Measurements from ENCODE around the gene STK25. TPM values are rescaled to one million over a fixed set of nuclear protein-coding genes. Genes with fewer than 3 reads are reported as not detected.

Gene STK25
- total and polyA plus RNA-seq, 8 donors: 93.8 to 446 (median 144) TPM

DNA sequence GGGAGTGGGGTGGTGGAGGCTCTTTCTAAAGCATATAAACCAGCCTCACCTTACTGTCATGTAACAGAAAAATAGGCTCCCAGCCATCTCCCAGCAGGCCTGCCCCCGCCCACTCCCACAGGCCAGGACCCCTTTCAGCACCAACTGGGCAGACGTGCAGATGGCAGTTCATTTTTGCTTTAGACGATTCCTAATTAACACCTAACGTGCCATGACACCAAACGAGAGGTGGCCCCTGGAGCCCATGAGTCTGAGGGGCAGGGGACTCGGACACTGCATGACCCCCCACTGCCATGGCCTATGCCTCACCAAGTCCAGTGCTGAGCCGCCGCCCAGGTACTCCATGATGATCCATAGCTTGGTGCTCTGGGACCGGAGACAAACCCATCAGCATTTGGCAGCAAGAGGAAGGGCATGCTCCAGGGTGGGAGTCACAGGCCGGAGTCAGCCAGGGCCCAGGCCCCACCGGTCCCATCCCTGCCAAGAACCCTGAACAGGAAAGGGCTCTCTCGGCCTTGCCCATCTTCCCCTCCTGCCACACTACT is 7.9 kb downstream of the STK25 start:
- Histone ChIP-seq H3K27me3 (no peaks in the 10 kb centered on the region), H3K27ac (no peak overlapping the region), H3K9me3 (no peaks in the 10 kb centered on the region), H3K4me1 (peaks cover 2 to 23% (median 16%) of the 10 kb centered on the region in 4 donors), H3K4me3 (no peak overlapping the region), H3K36me3 (peaks cover 20 to 75% (median 68%) of the 10 kb centered on the region in 4 donors)
- intact Hi-C loops (cut with DNase I; ENCODE audit: low total_unique reads): no loop called here
- DNase-seq: no peak
- TF ChIP-seq EP300 (IDR thresholded peaks at IDR 0.05) (no peak), POLR2A (IDR thresholded peaks at IDR 0.05) (no peak), POLR2AphosphoS5 (IDR thresholded peaks at IDR 0.05) (no peak)
- TF ChIP-seq, protein P1, sequence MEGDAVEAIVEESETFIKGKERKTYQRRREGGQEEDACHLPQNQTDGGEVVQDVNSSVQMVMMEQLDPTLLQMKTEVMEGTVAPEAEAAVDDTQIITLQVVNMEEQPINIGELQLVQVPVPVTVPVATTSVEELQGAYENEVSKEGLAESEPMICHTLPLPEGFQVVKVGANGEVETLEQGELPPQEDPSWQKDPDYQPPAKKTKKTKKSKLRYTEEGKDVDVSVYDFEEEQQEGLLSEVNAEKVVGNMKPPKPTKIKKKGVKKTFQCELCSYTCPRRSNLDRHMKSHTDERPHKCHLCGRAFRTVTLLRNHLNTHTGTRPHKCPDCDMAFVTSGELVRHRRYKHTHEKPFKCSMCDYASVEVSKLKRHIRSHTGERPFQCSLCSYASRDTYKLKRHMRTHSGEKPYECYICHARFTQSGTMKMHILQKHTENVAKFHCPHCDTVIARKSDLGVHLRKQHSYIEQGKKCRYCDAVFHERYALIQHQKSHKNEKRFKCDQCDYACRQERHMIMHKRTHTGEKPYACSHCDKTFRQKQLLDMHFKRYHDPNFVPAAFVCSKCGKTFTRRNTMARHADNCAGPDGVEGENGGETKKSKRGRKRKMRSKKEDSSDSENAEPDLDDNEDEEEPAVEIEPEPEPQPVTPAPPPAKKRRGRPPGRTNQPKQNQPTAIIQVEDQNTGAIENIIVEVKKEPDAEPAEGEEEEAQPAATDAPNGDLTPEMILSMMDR (IDR thresholded peaks at IDR 0.05): no peak
- WGBS, 5 donors: 83 to 94% (median 91%) methylated on average over 10 to 12 of the region's 12 CpGs

DNA sequence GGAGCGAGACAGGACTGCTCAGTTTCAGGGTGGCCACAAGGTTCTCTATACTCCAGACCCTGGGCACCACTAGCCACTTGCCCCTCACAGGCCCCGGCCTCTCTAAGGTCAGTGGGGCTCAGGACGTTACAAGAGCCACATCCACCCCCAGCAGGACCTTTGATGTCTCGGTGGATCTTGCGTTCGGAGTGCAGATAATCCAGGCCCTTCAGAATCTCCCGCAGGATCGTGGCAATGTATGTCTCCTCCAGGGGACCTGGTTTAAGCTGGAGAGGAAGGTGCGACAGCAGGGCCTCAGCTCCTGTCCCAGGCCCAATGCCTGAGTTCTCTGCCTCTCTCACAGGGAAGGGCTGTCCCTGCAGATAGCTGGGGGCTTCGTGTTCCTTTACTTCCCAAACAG is 8.4 kb downstream of the STK25 start:
- no peak overlapping the region for H3K4me3 ChIP-seq
- WGBS, 5 donors: 92 to 97% (median 96%) methylated on average over 10 of the region's 10 CpGs
- TF ChIP-seq EP300 (IDR thresholded peaks at IDR 0.05) (no peak), POLR2AphosphoS5 (IDR thresholded peaks at IDR 0.05) (no peak)
- H3K27me3 ChIP-seq: no peaks in the 10 kb centered on the region
- no peak for DNase-seq
- intact Hi-C loops (cut with DNase I; ENCODE audit: low total_unique reads): no loop called here
- H3K9me3 ChIP-seq: no peaks in the 10 kb centered on the region
- H3K4me1 ChIP-seq: peaks cover 0 to 19% (median 11%) of the 10 kb centered on the region in 4 donors
- no peak overlapping the region for H3K27ac ChIP-seq
- H3K36me3 ChIP-seq: peaks cover 25 to 79% (median 72%) of the 10 kb centered on the region in 4 donors

DNA sequence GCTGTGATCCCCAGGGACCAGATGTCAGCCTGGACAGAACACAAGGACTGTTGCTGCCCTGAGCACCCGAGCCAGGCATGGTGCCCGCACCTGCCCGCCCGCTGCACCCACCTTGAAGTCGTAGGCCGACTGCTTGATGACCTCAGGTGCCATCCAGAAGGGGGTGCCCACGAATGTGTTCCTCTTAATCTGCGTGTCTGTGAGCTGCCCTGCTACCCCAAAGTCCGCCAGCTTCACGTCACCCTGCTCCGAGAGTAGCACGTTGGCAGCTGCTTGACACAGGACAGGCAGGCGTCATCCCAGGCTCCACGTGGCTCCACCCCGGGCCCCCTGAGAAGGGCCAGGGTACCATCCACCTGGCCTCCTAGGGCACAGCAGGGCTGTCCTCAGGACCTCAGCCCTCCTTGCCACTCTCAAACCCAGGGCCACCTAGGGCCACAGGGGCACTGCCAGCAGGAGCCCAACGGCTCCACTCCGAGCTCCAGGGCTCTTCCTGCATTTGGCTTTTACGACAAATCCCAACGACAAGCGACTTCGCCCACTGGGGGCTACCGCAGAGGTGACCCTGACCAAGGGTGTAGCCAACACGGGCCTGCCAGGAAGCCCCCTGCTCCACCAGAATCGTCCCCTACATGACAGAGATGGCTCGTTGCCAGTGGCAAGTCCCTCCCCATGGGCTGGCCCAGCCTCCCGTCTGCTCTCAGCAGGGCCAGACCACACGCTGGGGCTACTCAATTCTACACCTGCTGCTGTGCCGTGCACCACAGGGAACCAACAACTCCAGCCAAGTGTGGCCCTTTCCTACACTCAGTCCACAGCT is 9.0 kb downstream of the STK25 start:
- TF ChIP-seq, protein P1 (IDR thresholded peaks at IDR 0.05): no peak
- TF ChIP-seq EP300 (IDR thresholded peaks at IDR 0.05) (no peak), POLR2AphosphoS5 (IDR thresholded peaks at IDR 0.05) (no peak), POLR2A (IDR thresholded peaks at IDR 0.05) (no peak)
- Histone ChIP-seq H3K4me3 (no peak overlapping the region), H3K4me1 (peaks cover 0 to 19% (median 7%) of the 10 kb centered on the region in 4 donors), H3K9me3 (no peaks in the 10 kb centered on the region), H3K27ac (no peak overlapping the region), H3K27me3 (no peaks in the 10 kb centered on the region), H3K36me3 (peaks cover 31 to 84% (median 78%) of the 10 kb centered on the region in 4 donors)
- 81 to 87% (median 85%) methylated on average over 25 to 28 of the region's 28 CpGs for WGBS, 5 donors
- DNase-seq: no peak
- intact Hi-C loops (cut with DNase I; ENCODE audit: low total_unique reads): no loop called here

DNA sequence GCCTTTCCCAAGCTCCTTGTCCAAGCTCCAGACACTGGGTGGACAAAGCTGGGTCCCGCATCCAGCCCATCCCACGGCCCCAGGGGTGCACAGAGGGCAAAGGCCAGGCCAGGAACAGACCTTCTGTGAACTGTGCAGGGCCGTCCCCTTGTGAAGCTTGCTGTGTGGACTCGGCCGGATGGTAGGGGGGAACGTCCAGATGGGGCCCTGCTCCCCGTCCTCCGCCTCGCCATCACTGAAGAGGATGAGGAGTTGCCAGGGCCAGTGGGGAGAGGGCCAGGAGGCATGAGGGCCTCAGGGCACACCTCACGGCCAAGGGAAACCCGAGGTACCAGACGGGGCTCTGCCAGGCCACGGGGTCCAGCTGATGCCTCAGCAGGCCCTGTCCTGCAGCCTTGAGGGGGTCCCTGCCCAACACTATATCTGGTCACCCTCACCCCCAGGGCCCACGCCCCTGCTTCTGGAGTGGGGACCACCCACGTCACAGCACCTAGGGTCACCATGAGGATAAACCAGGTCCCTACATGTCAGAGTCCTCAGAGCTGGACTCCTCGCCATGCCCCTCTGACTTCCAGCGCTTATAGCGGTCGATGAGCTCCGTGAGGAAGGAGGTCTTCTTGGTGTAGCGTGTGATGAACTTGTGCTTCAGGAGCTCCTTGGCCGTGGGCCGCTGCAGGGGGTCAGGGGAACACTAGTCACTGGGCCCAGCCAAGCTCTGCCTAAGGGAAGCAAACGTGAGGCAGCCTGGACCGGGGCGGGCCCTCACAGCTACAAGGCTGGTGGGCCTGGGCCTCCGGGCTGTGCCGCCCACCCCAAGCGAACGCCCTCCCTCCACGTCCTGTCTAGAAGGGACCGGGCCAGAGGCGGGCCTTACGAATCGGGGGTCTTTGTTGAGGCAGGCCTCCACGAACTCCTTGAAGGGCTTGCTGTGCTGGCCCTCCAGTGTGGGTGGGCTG is 10.0 kb downstream of the STK25 start:
- no peak for DNase-seq
- Histone ChIP-seq H3K36me3 (peaks cover 38 to 86% (median 84%) of the 10 kb centered on the region in 4 donors), H3K27me3 (no peaks in the 10 kb centered on the region), H3K4me1 (peaks cover 0 to 19% (median 4%) of the 10 kb centered on the region in 4 donors), H3K4me3 (no peak overlapping the region), H3K9me3 (no peaks in the 10 kb centered on the region), H3K27ac (no peak overlapping the region)
- TF ChIP-seq POLR2AphosphoS5 (IDR thresholded peaks at IDR 0.05): no peak
- TF ChIP-seq, protein P1 (IDR thresholded peaks at IDR 0.05): no peak
- TF ChIP-seq EP300 (IDR thresholded peaks at IDR 0.05): no peak
- TF ChIP-seq POLR2A (IDR thresholded peaks at IDR 0.05): no peak
- WGBS, 5 donors: 93 to 99% (median 93%) methylated on average over 11 to 36 of the region's 36 CpGs
- intact Hi-C loops (cut with DNase I; ENCODE audit: low total_unique reads): no loop called here

Data from stomach (tissue), 9 donors.